HCT116 (cell line): ENCODE measurements around the gene IL1RN.

Source experiments
- EGR1 ChIP-seq: IDR thresholded peaks from 2 replicates; pipeline ENCODE4 v1.6.1; 2012; ENCODE audit warnings: low read depth
- POLR2A ChIP-seq: IDR thresholded peaks from 2 replicates; pipeline ENCODE4 v1.7.0; 2011; ENCODE audit warnings: borderline replicate concordance; ENCODE audit not compliant: insufficient read depth, insufficient read length; ENCODE audit errors: extremely low read depth
- POLR2AphosphoS5 ChIP-seq: IDR thresholded peaks from 2 replicates; pipeline ENCODE4 v1.6.1; 2011; ENCODE audit warnings: mild to moderate bottlenecking, low read depth, low read length, moderate library complexity
- RAD21 ChIP-seq: IDR thresholded peaks from 2 replicates; pipeline ENCODE4 v1.6.1; 2012; ENCODE audit warnings: low read depth, mild to moderate bottlenecking
- SRF ChIP-seq: IDR thresholded peaks from 2 replicates; pipeline ENCODE4 v1.6.1; 2012; ENCODE audit warnings: low read depth
- YY1 ChIP-seq: IDR thresholded peaks from 2 replicates; pipeline ENCODE4 v1.6.1; 2011; ENCODE audit warnings: low read length, low read depth, moderate library complexity, mild to moderate bottlenecking; ENCODE audit not compliant: insufficient replicate concordance; ENCODE audit errors: extremely low read depth
- ZFX ChIP-seq: fragments of 450-650 bp; IDR thresholded peaks from 2 replicates; pipeline ENCODE4 v1.6.1; 2017
- TF ChIP-seq, protein P1 (sequence below), 3 experiments: fragments of 200-600 bp in 1 of 3; sonication (generic) in 1 of 3; IDR thresholded peaks in 2 of 3; conservative IDR thresholded peaks in 1 of 3; 2 replicates each; pipeline ENCODE4 v1.5.1; 2012 to 2017; ENCODE audit warnings: low read depth in 2 of 3, low read length in 2 of 3, antibody characterized with exemption in 1 of 3, borderline replicate concordance in 1 of 3, control low read depth in 1 of 3, mild to moderate bottlenecking in 1 of 3, mixed read lengths in 1 of 3, mixed run types in 1 of 3, moderate library complexity in 1 of 3; ENCODE audit not compliant: insufficient read depth in 1 of 3

DNA sequence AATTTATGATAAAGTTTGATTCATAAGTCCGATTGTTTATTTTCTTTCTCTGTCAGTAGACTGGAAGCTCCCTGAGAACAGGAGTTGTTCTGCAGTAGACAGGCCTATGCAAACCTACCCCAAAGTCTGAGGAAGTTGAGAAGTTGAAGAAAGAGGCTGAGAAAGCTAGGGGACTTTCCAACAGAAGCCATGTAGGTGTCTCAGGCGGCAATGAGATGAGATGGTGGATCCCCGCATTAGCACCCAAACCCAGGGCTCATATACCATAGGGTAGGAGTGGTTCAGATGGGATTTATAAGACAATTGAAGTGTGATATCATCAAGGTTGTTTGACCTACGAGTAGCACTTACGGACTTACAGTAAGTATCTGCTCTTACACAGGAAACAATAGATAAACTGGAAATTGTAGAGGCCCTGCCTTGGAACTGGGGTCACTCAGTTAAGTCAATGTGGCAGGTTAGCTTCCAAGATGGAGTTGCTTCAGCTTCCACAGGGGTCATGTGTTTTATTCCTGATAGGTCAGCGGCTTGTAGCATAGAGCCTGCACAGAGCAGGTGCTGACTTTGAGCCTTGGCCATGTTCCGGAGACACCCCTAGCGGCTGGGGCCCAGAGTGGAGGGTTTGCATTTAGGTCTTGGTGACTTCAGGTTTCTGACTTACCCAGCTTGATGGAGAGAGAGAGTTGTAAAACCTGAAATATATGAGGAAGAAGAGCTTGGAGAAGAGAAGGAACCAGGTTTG lies 44.1 kb downstream of the IL1RN start:
- TF ChIP-seq, protein P1, sequence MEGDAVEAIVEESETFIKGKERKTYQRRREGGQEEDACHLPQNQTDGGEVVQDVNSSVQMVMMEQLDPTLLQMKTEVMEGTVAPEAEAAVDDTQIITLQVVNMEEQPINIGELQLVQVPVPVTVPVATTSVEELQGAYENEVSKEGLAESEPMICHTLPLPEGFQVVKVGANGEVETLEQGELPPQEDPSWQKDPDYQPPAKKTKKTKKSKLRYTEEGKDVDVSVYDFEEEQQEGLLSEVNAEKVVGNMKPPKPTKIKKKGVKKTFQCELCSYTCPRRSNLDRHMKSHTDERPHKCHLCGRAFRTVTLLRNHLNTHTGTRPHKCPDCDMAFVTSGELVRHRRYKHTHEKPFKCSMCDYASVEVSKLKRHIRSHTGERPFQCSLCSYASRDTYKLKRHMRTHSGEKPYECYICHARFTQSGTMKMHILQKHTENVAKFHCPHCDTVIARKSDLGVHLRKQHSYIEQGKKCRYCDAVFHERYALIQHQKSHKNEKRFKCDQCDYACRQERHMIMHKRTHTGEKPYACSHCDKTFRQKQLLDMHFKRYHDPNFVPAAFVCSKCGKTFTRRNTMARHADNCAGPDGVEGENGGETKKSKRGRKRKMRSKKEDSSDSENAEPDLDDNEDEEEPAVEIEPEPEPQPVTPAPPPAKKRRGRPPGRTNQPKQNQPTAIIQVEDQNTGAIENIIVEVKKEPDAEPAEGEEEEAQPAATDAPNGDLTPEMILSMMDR (IDR thresholded peaks at IDR 0.05 in 2 of 3, conservative IDR thresholded peaks at IDR 0.05 in 1 of 3; ENCODE audit: borderline replicate concordance in 1 of 3, insufficient read depth in 1 of 3, low read depth in 2 of 3, low read length in 2 of 3): no peak
- no peak for TF ChIP-seq YY1
- no peak for TF ChIP-seq ZFX
- TF ChIP-seq RAD21: no peak
- no peak for TF ChIP-seq POLR2A
- no peak for TF ChIP-seq POLR2AphosphoS5
- TF ChIP-seq SRF: no peak
- TF ChIP-seq EGR1: no peak
